Activated CD8-positive, alpha-beta T cell treated with anti-CD3 and anti-CD28 coated beads for 36 hours (primary cell): ENCODE data around the gene SYNPR. TPM values are rescaled to one million over a fixed set of nuclear protein-coding genes. Genes with fewer than 3 reads are reported as not detected.

Experiments used
- ATAC-seq: fragments of 200-7000 bp; cut with Tn5 transposase; one replicate; pipeline ENCODE4 v1.10.0; 2021; ENCODE audit warnings: mild to moderate bottlenecking, moderate library complexity
- CTCF ChIA-PET: fragments of 350-600 bp; sonication (Branson Sonifier 250); formaldehyde crosslinking; loops from one replicate; lab custom pipeline; 2021; ENCODE audit warnings: antibody characterized with exemption; lab: Charles Lee
- POLR2A ChIA-PET: fragments of 350-600 bp; sonication (Branson Sonifier 250); formaldehyde crosslinking; loops from one replicate; lab custom pipeline; 2021; ENCODE audit warnings: antibody characterized with exemption; lab: Charles Lee
- DNase-seq: peaks from one replicate; pipeline ENCODE4 v3.0.0-alpha.2; 2020
- H3K27ac Mint-ChIP-seq: one replicate; pipeline ENCODE4 v1.8.0; 2021; ENCODE audit warnings: mild to moderate bottlenecking, mixed read lengths
- H3K27me3 Mint-ChIP-seq: one replicate; pipeline ENCODE4 v1.8.0; 2021; ENCODE audit warnings: mixed read lengths
- H3K36me3 Mint-ChIP-seq: one replicate; pipeline ENCODE4 v1.8.0; 2021; ENCODE audit warnings: low read depth, mixed read lengths
- H3K4me1 Mint-ChIP-seq: one replicate; pipeline ENCODE4 v1.8.0; 2021; ENCODE audit warnings: low read depth, mixed read lengths
- H3K4me3 Mint-ChIP-seq: one replicate; pipeline ENCODE4 v1.8.0; 2021; ENCODE audit warnings: mild to moderate bottlenecking, moderate library complexity, mixed read lengths
- H3K9me3 Mint-ChIP-seq: one replicate; pipeline ENCODE4 v1.8.0; 2021; ENCODE audit warnings: mixed read lengths
- intact Hi-C: fragments of 100-400 bp; cut with micrococcal nuclease; formaldehyde crosslinking; loops from one replicate; pipeline ENCODE4 v1.10.0; 2022
- total RNA-seq, 2 experiments: library from RNA; stranded (reverse); gene quantifications; one replicate each; pipeline ENCODE4 v1.2.3, GENCODE V29; 2021
- TF ChIP-seq, protein P1 (sequence below): fragments of 200-600 bp; IDR thresholded peaks from one replicate; pipeline ENCODE4 v1.8.0; 2022; ENCODE audit warnings: antibody characterized with exemption, mild to moderate bottlenecking

The SYNPR gene
- total RNA-seq, 2 experiments from 2014 or later = not detected

DNA sequence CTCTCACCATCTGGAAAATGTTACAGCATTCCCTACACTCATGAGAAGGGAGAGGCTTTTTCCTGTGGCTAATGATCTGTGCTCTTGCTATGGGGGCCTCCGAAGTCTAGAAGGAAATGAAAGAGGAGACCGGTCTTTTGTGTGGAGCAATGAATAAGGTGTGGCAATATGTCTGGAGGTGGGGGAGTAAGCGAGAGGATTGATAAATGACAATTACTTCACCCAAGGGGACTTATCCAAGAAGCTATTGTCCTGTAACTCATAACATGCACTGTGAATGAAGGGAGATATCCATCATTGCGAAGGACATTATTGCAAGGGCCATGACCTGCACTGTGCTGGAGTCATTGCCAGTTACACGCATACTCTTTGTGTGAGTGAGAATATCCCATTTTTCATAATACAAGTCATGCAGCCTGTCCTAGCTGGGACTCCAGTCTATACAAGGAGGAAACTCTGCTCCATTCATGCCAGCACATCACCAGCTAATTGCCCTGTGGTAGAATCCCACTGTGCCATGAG is 37.7 kb upstream of the SYNPR start:
- H3K9me3 Mint-ChIP-seq = no peaks in the 10 kb centered on the region

DNA sequence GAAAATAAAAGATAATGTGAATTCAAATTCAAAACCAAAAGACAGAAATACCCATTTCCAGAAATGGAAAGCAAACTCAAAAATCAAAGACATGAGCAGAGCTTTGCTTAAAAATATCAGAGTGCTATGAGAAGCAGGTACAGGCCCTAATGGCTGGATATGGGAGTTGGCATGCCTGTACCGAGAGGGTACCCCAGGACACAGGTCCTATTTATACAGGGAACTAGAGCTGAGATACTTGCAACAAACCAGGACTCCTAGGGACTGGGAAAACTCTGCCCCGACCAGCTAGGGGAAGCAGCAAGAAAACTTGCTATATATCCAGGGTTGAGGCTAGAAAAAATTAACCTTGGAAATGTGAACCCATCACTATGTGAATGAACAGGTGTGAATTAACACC is 36.0 kb upstream of the SYNPR start:
- CTCF ChIA-PET = no interaction called here
- DNase-seq = no peak
- Mint-ChIP-seq H3K4me3 (no peak overlapping the region), H3K36me3 (no peaks in the 10 kb centered on the region), H3K27me3 (no peaks in the 10 kb centered on the region), H3K4me1 (no peaks in the 10 kb centered on the region), H3K9me3 (no peaks in the 10 kb centered on the region), H3K27ac (no peak overlapping the region)
- TF ChIP-seq, protein P1, sequence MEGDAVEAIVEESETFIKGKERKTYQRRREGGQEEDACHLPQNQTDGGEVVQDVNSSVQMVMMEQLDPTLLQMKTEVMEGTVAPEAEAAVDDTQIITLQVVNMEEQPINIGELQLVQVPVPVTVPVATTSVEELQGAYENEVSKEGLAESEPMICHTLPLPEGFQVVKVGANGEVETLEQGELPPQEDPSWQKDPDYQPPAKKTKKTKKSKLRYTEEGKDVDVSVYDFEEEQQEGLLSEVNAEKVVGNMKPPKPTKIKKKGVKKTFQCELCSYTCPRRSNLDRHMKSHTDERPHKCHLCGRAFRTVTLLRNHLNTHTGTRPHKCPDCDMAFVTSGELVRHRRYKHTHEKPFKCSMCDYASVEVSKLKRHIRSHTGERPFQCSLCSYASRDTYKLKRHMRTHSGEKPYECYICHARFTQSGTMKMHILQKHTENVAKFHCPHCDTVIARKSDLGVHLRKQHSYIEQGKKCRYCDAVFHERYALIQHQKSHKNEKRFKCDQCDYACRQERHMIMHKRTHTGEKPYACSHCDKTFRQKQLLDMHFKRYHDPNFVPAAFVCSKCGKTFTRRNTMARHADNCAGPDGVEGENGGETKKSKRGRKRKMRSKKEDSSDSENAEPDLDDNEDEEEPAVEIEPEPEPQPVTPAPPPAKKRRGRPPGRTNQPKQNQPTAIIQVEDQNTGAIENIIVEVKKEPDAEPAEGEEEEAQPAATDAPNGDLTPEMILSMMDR = no peak
- no peak for ATAC-seq
- POLR2A ChIA-PET = no interaction called here
- intact Hi-C loops = no loop called here

More for the DNA sequence above, 37.7 kb upstream of the SYNPR start:
- POLR2A ChIA-PET = no interaction called here
- intact Hi-C loops = no loop called here
- Mint-ChIP-seq H3K27ac (no peak overlapping the region), H3K4me3 (no peak overlapping the region), H3K36me3 (no peaks in the 10 kb centered on the region), H3K27me3 (no peaks in the 10 kb centered on the region), H3K4me1 (no peaks in the 10 kb centered on the region)
- CTCF ChIA-PET = no interaction called here
- ATAC-seq (no peak), DNase-seq (no peak)
- TF ChIP-seq, protein P1 = no peak

DNA sequence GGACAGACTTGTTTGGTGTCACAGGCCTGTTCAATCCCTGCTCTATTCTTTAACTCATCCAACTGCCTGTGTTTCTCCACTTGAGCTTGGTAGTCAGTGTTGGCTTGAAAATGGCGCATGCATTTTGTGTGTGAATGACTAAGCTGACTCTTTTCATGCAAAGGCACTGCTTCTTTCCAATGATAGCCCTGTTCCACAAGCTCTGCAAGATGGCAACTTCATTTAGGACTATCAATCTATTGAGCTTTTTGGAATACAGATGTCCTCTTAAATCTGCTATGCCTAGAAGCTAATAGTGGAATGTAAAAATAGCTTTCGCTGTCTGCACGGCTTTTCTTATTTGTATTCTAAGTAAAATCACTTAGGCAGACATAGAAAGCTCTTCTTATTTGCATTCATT is 33.6 kb upstream of the SYNPR start:
- H3K36me3 Mint-ChIP-seq = no peaks in the 10 kb centered on the region
- no peaks in the 10 kb centered on the region for H3K9me3 Mint-ChIP-seq
- ATAC-seq (no peak), DNase-seq (no peak)
- ChIA-PET POLR2A (interaction anchor here (0.5 kb wide), 1 partner anchor 374 kb away, joined by 3 read pairs; no protein-coding TSS in a partner anchor), CTCF (interaction anchor here (1.0 to 1.8 kb wide), 2 partner anchors 12 to 622 kb away, joined by 4 to 8 read pairs; no protein-coding TSS in a partner anchor)
- intact Hi-C loops = no loop called here
- no peak overlapping the region for H3K27ac Mint-ChIP-seq
- no peaks in the 10 kb centered on the region for H3K4me1 Mint-ChIP-seq
- H3K4me3 Mint-ChIP-seq = no peak overlapping the region
- TF ChIP-seq, protein P1 = no peak
- no peaks in the 10 kb centered on the region for H3K27me3 Mint-ChIP-seq

DNA sequence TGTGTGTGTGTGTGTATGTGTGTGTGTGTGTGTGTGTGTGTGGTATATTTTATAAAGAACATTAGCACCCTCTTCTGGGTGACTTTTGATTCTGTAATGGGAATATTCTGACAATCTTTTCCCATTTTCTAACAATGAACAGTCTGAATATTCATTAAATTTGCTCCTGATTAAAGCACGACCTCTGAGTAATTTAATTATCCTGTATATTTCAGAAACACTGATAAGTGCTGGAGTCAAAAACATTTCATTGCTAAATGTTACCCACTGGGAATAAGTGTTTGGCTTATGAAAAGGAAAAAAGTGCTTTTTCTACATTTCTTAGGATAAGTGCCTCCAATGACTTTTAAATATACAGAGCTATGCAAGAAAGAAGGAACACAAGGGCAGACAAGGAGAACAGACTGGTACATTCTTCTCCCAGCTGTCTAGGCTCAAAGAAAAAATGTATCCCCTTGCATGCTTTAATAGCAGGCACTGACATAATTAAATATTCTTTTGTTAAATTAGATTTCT is 32.3 kb upstream of the SYNPR start:
- TF ChIP-seq, protein P1 = no peak

DNA sequence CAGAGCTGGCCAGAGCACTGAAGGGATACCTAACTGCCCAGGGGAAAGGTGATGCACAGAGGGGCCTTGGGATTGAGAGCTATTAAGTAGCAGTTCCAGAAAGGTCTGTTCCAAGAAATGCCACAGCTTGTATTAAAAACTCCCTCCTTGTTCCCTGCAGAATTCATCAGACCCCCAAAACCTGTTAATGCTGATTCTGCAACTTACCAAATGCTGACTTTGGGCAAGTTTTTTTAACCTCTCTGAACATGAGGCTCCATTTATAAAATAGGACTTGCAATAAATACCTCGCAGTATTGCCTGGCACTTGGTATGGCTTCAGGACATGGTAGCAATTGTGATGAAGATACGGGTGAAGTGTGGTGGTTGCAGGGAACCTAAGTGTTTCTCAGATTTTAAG is 30.1 kb upstream of the SYNPR start:
- no peak for ATAC-seq
- no peaks in the 10 kb centered on the region for H3K9me3 Mint-ChIP-seq
- H3K36me3 Mint-ChIP-seq = no peaks in the 10 kb centered on the region

More for the DNA sequence above, 32.3 kb upstream of the SYNPR start:
- intact Hi-C loops = no loop called here
- no peak for DNase-seq
- H3K4me1 Mint-ChIP-seq = no peaks in the 10 kb centered on the region
- H3K36me3 Mint-ChIP-seq = no peaks in the 10 kb centered on the region
- H3K27ac Mint-ChIP-seq = no peak overlapping the region
- H3K27me3 Mint-ChIP-seq = peaks cover 3% of the 10 kb centered on the region
- no peak for ATAC-seq
- no peaks in the 10 kb centered on the region for H3K9me3 Mint-ChIP-seq
- CTCF ChIA-PET = no interaction called here
- POLR2A ChIA-PET = no interaction called here
- H3K4me3 Mint-ChIP-seq = no peak overlapping the region

More for the DNA sequence above, 30.1 kb upstream of the SYNPR start:
- peaks cover 3% of the 10 kb centered on the region for H3K27me3 Mint-ChIP-seq
- ChIA-PET POLR2A (no interaction called here), CTCF (no interaction called here)
- H3K4me3 Mint-ChIP-seq = no peak overlapping the region
- TF ChIP-seq, protein P1 = no peak
- no peak for DNase-seq
- intact Hi-C loops = no loop called here
- H3K27ac Mint-ChIP-seq = no peak overlapping the region
- H3K4me1 Mint-ChIP-seq = no peaks in the 10 kb centered on the region
